ENCODE results near the gene MUC5B.

DNA sequence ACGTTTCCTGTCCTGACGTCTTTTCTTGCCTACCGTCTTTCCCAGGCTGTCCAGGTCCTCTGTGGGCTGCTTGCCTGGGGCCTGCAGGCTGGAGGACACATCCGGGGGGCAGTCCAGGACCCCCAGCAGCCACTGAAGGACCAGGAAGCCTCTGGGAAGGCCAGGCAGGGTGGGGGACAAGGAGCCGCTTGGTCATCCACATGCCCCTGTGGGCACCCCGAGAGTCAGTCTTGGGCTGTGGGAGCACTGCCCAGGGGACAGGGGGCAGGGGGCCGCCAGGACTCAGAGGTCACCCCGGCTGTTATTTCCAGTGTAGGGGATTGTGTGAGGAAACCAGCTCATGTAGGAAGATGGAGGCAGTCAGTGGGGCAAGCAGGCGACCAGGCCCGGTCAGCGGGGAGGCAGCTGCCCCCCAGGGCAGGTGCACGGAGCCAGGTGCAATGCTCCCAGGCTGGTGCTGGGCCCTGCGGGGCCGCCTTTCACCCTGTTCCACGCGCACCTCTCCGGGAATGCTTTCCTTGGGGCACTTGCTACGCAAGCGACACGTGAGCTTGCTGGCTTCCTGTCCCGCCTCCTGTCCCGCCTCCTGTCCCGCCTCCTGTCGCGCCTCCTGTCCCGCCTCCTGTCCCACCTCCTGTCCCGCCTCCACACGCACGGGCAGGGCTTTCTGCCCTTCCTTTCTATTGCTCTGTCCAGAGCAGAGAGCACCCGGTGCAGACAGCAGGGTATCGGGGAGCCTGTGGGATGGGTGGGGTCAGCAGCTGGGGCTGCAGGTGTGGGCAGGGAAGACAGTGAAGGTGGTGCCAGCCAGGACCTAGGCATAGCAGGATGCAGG lies 39.5 kb downstream of the MUC5B start:
- TF ChIP-seq CTCF (conservative IDR thresholded peaks at IDR 0.05; ENCODE audit: low read depth, low read length) (no peak), EZH2 (IDR thresholded peaks at IDR 0.05; ENCODE audit: low read length, unreplicated experiment) (no peak)

Data from PC-3 (cell line).